Gastrocnemius medialis (tissue), 4 donors: ENCODE measurements around the gene CPTP.

Source experiments
- POLR2A ChIP-seq, 2 donors: fragments of 450-650 bp; IDR thresholded peaks; one replicate each; pipeline ENCODE4 v1.6.1; 2017; ENCODE audit warnings: antibody characterized with exemption in 2 of 2, mild to moderate bottlenecking in 2 of 2, moderate library complexity in 2 of 2
- TF ChIP-seq, protein P1 (sequence below), 5 experiments: fragments of 450-650 bp in 3 of 5; fragments of 200-600 bp in 2 of 5; sonication (generic) in 2 of 5; IDR thresholded peaks in 4 of 5; conservative IDR thresholded peaks in 1 of 5; 1 replicate in 4 of 5; 2 replicates in 1 of 5; pipeline ENCODE4 v1.5.1; 2016 to 2019; ENCODE audit warnings: antibody characterized with exemption in 5 of 5, mild to moderate bottlenecking in 3 of 5, moderate library complexity in 3 of 5

DNA sequence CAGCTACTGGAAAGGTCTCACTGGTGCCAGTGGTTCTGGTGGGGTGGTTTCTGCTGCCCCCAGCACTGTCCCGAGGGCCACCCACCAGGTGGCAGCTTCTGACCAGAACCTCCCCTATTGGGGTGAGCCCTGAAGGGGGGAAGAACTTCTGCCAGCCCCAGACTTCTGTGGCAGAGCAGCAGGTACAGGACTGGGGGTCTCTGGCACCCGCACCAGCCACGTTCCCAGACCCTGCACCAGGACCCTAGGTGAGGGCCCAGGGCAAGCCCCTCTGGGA is 14.6 kb upstream of the CPTP start:
- TF ChIP-seq, protein P1, sequence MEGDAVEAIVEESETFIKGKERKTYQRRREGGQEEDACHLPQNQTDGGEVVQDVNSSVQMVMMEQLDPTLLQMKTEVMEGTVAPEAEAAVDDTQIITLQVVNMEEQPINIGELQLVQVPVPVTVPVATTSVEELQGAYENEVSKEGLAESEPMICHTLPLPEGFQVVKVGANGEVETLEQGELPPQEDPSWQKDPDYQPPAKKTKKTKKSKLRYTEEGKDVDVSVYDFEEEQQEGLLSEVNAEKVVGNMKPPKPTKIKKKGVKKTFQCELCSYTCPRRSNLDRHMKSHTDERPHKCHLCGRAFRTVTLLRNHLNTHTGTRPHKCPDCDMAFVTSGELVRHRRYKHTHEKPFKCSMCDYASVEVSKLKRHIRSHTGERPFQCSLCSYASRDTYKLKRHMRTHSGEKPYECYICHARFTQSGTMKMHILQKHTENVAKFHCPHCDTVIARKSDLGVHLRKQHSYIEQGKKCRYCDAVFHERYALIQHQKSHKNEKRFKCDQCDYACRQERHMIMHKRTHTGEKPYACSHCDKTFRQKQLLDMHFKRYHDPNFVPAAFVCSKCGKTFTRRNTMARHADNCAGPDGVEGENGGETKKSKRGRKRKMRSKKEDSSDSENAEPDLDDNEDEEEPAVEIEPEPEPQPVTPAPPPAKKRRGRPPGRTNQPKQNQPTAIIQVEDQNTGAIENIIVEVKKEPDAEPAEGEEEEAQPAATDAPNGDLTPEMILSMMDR (IDR thresholded peaks at IDR 0.05 in 4 of 5, conservative IDR thresholded peaks at IDR 0.05 in 1 of 5), result no peak
- TF ChIP-seq POLR2A (IDR thresholded peaks at IDR 0.05), result no peak
